H7 (cell line): Measurements from ENCODE around the gene PLXNB3. TPM values are rescaled to one million over a fixed set of nuclear protein-coding genes. Genes with fewer than 3 reads are reported as not detected.
A peak's percentile ranks its signal among the peaks of the same experiment; 100 is the strongest.

Experiments used
- DNase-seq: peaks from one replicate; pipeline ENCODE4 v3.0.0; 2012
- H3K27me3 ChIP-seq: 2 replicates; pipeline ENCODE4 v1.6.0; 2011; ENCODE audit warnings: mild to moderate bottlenecking, low read length; ENCODE audit not compliant: control insufficient read depth, insufficient read depth
- H3K36me3 ChIP-seq: replicated peaks from 2 replicates; pipeline ENCODE4 v1.5.1; 2011; ENCODE audit warnings: low read length; ENCODE audit not compliant: control insufficient read depth, insufficient read depth
- H3K4me3 ChIP-seq: 2 replicates; pipeline ENCODE4 v1.5.1; 2011; ENCODE audit warnings: low read depth, mild to moderate bottlenecking, control low read depth, low read length, moderate library complexity; ENCODE audit not compliant: insufficient read depth
- total RNA-seq: library from RNA; depleted of rRNA; stranded (reverse); fragments of >200 nt; shearing (Covaris generic); gene quantifications from 2 replicates; pipeline ENCODE4 v1.2.3, GENCODE V29; 2014

The PLXNB3 gene
- total RNA-seq, 1 experiment from 2014 or later: not detected

DNA sequence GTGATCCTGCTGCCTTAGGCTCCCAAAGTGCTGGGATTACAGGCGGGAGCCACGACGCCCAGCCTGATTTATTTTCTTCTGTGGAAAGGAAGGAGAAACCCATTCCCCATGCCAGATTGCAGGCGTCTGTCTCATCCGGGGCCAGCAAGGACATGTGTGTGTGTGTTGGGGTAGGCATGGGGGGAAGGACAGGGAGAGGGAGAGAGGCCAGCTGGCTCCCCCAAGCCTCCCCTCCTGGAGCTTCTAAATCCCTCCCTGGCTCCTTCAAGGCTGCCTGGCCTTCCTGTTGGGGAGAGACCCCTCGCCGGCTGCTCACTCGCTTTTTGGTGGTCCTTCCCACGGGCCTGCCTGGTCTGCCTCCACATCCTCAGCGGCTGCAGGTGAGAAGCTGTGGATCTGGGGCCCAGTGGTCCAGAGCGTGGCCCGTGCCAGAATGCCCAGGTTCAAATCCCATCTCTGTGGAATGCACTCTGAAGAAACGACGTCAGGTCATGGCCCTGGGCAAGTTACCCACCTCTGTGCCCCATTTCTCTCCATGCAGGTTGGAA is 1.3 kb upstream of the PLXNB3 start:
- no peaks in the 10 kb centered on the region for H3K27me3 ChIP-seq
- no peak overlapping the region for H3K4me3 ChIP-seq
- DNase-seq: peak; percentile 40
- no peaks in the 10 kb centered on the region for H3K36me3 ChIP-seq

DNA sequence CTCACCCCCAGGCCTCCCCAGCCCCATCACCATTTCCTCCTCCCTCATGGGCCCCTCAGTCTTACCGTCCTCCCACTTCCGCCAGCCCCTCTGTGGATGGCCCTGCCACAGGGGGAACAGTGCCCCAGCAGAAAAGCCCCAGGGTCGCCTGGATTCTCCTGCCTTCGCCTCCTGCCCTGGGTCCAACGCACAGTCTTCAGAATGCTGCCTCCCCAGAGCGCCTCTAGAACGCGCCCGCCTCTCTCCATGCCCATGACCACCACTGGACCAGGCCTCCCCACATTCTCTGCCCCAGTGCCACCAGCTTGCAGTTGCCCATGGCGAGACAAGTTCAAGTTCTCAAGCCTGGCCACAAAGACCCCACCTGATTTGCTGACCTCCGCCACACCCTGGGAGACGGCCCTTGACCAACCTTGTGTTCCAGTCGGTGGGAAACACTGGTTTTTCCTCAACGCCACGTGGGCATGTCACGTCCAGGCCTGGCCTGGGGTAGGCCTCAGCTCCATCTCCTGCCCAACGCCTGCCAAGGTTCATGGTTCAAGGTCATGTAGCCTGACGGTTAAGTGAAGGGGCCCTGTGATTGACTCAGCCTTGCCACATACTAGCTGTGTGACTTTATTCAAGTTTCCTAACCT is 634 bp upstream of the PLXNB3 start:
- no peaks in the 10 kb centered on the region for H3K36me3 ChIP-seq
- H3K4me3 ChIP-seq: no peak overlapping the region
- DNase-seq: peak; percentile 47
- H3K27me3 ChIP-seq: no peaks in the 10 kb centered on the region

GRCh38 chrX:153764786-153765137 is 713 bp downstream of the PLXNB3 start:
- H3K27me3 ChIP-seq: no peaks in the 10 kb centered on the region
- no peak overlapping the region for H3K4me3 ChIP-seq

GRCh38 chrX:153765138-153766079 is 1.4 kb downstream of the PLXNB3 start:
- no peak overlapping the region for H3K4me3 ChIP-seq
- peak; percentile 68 for DNase-seq
- H3K27me3 ChIP-seq: no peaks in the 10 kb centered on the region
- no peaks in the 10 kb centered on the region for H3K36me3 ChIP-seq

More at GRCh38 chrX:153764786-153765137, 713 bp downstream of the PLXNB3 start:
- DNase-seq: peak; percentile 57
- H3K36me3 ChIP-seq: no peaks in the 10 kb centered on the region

- Histone ChIP-seq H3K27me3 (no peaks in the 10 kb centered on the region), H3K36me3 (no peaks in the 10 kb centered on the region), H3K4me3 (no peak overlapping the region)
- peak; percentile 80 for DNase-seq
Measured at GRCh38 chrX:153766098-153766817, 2.2 kb downstream of the PLXNB3 start.

- H3K36me3 ChIP-seq: no peaks in the 10 kb centered on the region
- no peaks in the 10 kb centered on the region for H3K27me3 ChIP-seq
- H3K4me3 ChIP-seq: no peak overlapping the region
- DNase-seq: peak; percentile 77
Measured at GRCh38 chrX:153766871-153767673, 3.0 kb downstream of the PLXNB3 start.

DNA sequence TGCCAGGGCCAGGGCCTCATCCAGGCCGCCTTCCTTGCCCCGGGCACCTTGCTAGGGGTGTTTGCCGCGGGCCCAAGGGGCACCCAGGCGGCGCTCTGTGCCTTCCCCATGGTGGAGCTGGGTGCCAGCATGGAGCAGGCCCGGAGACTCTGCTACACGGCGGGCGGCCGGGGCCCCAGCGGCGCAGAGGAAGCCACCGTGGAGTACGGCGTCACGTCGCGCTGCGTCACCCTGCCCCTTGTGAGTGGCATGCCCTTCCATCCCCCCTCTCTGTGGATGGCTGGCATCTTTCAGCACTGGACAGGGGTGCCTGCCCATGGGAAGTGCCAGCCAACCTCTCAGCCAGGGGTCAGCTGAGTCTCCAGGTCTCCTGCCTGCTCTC is 3.6 kb downstream of the PLXNB3 start:
- Histone ChIP-seq H3K27me3 (no peaks in the 10 kb centered on the region), H3K36me3 (no peaks in the 10 kb centered on the region), H3K4me3 (no peak overlapping the region)
- DNase-seq: peak; percentile 63

DNA sequence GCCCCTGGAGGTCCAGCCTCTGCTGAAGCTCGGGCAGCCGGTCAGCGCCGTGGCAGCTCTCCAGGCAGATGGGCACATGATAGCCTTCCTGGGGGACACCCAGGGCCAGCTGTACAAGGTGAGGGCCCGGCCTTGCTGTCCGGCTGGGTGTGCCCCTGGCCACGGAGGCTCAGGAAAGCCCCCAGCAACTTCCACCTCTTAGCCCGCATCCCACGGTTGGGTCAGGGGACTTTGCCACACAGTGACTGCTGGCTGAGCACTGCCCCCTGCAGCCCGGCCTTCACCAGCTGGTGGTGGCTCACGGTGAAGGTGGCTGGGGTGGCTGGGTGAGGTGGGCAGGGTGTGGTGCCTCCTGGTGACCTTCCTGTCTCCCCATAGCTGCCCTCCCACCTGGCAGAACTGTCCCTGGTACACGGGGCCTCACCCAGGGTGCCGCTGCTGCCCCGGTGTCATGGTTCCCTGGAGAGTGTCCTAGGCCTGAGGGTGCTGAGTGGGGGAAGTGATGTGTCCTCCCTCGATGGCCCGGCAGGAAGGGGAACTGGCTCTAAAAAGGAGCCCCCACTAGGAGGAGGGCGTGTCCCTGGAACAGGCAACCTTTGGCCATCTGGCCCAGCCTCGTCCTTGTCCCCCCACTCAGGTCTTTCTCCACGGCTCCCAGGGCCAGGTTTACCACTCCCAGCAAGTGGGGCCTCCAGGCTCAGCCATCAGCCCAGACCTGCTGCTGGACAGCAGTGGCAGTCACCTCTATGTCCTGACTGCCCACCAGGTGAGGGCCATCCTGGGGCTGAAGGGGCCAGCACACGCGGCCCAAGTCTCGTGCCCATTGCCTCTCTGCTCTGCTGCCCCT is 4.5 kb downstream of the PLXNB3 start:
- H3K27me3 ChIP-seq: no peaks in the 10 kb centered on the region
- no peak overlapping the region for H3K4me3 ChIP-seq
- peak; percentile 73 for DNase-seq
- H3K36me3 ChIP-seq: no peaks in the 10 kb centered on the region

DNA sequence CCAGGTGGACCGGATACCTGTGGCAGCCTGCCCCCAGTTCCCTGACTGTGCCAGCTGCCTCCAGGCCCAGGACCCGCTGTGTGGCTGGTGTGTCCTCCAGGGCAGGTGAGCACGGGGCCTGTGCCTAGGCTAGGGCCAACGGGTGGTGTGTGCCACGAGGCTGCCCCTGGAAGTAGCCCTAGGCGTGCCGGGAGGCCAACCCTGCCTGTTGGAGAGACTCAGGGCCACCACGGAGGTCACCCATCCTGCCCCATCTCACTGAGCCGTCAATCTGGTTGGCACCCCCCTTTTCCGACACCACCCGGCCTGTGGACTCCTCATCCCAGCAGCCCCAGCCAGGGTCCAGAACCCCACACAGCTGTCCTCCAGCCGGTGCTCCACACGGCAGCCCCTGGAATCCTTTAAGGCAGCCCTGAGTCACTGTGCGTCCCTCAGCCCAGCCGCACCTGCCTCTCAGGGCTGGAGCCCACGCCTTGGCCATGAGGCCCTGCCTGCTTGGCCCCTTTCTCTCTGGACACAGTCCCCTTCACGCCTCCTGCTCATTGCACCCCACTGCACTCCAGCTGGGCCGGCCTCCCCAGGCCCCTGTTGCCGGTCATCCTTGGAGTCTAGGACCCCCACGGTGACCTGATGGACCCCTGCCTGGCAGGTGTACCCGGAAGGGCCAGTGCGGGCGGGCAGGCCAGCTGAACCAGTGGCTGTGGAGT is 5.3 kb downstream of the PLXNB3 start:
- peak; percentile 63 for DNase-seq
- Histone ChIP-seq H3K36me3 (no peaks in the 10 kb centered on the region), H3K4me3 (no peak overlapping the region), H3K27me3 (no peaks in the 10 kb centered on the region)

- no peaks in the 10 kb centered on the region for H3K27me3 ChIP-seq
- H3K4me3 ChIP-seq: no peak overlapping the region
- peak; percentile 65 for DNase-seq
- no peaks in the 10 kb centered on the region for H3K36me3 ChIP-seq
Measured at GRCh38 chrX:153769865-153770600, 6.0 kb downstream of the PLXNB3 start.

- peak; percentile 66 for DNase-seq
- no peaks in the 10 kb centered on the region for H3K36me3 ChIP-seq
- H3K27me3 ChIP-seq: no peaks in the 10 kb centered on the region
- H3K4me3 ChIP-seq: no peak overlapping the region
Measured at GRCh38 chrX:153770601-153771414, 6.8 kb downstream of the PLXNB3 start.
